H9 (cell line): ENCODE measurements around the gene GLRA1. TPM values are rescaled to one million over a fixed set of nuclear protein-coding genes. Genes with fewer than 3 reads are reported as not detected.

Experiments used
- DNase-seq: peaks from one replicate; pipeline ENCODE4 v3.0.0-alpha.2; 2017
- H2AFZ ChIP-seq: one replicate; pipeline ENCODE4 v1.6.1; 2013; ENCODE audit warnings: mild to moderate bottlenecking, low read length, control low read depth, moderate library complexity
- H2AK5ac ChIP-seq: 2 replicates; pipeline ENCODE4 v1.6.1; 2013; ENCODE audit warnings: low read length, control low read depth, mixed read lengths; ENCODE audit not compliant: insufficient read length
- H2BK120ac ChIP-seq: one replicate; pipeline ENCODE4 v1.6.1; 2013; ENCODE audit warnings: low read depth, mild to moderate bottlenecking, low read length, control low read depth, inconsistent platforms; ENCODE audit not compliant: poor library complexity, severe bottlenecking
- H2BK12ac ChIP-seq: 2 replicates; pipeline ENCODE4 v1.6.1; 2013; ENCODE audit warnings: low read length, control low read depth, mixed read lengths, low read depth; ENCODE audit not compliant: insufficient read length
- H2BK15ac ChIP-seq: 2 replicates; pipeline ENCODE4 v1.6.1; 2013; ENCODE audit warnings: low read depth, low read length, control low read depth
- H2BK20ac ChIP-seq: one replicate; pipeline ENCODE4 v1.6.1; 2013; ENCODE audit warnings: low read depth, mild to moderate bottlenecking, low read length, control low read depth, inconsistent platforms; ENCODE audit not compliant: poor library complexity, severe bottlenecking
- H2BK5ac ChIP-seq: 2 replicates; pipeline ENCODE4 v1.6.1; 2013; ENCODE audit warnings: low read length, control low read depth, mixed read lengths; ENCODE audit not compliant: insufficient read length
- H3K14ac ChIP-seq: 2 replicates; pipeline ENCODE4 v1.6.1; 2013; ENCODE audit warnings: low read length, control low read depth; ENCODE audit not compliant: insufficient read depth
- H3K18ac ChIP-seq: 2 replicates; pipeline ENCODE4 v1.6.1; 2013; ENCODE audit warnings: low read depth, mild to moderate bottlenecking, mixed read lengths, low read length, control low read depth; ENCODE audit not compliant: insufficient read length
- H3K23ac ChIP-seq: 2 replicates; pipeline ENCODE4 v1.6.1; 2013; ENCODE audit warnings: low read length, control low read depth, mixed read lengths, low read depth; ENCODE audit not compliant: insufficient read length
- H3K23me2 ChIP-seq: 2 replicates; pipeline ENCODE4 v1.6.1; 2013; ENCODE audit warnings: low read depth, mild to moderate bottlenecking, mixed read lengths, low read length, control low read depth; ENCODE audit not compliant: insufficient read length, poor library complexity, severe bottlenecking
- H3K27ac ChIP-seq: 2 replicates; pipeline ENCODE4 v1.5.1; 2013; ENCODE audit warnings: low read length, control low read depth, mixed read lengths, low read depth; ENCODE audit not compliant: insufficient read length
- H3K27me3 ChIP-seq: 2 replicates; pipeline ENCODE4 v1.6.1; 2013; ENCODE audit warnings: low read length, control low read depth, inconsistent platforms; ENCODE audit not compliant: insufficient read depth
- H3K4ac ChIP-seq: 2 replicates; pipeline ENCODE4 v1.6.1; 2013; ENCODE audit warnings: low read depth, mild to moderate bottlenecking, control low read depth, inconsistent platforms, low read length, moderate library complexity
- H3K4me1 ChIP-seq: 2 replicates; pipeline ENCODE4 v1.6.1; 2013; ENCODE audit warnings: low read length, control low read depth, inconsistent platforms; ENCODE audit not compliant: insufficient read depth
- H3K4me2 ChIP-seq: 2 replicates; pipeline ENCODE4 v1.6.1; 2013; ENCODE audit warnings: low read length, control low read depth, mixed read lengths; ENCODE audit not compliant: insufficient read length, insufficient read depth
- H3K56ac ChIP-seq: 2 replicates; pipeline ENCODE4 v1.6.1; 2013; ENCODE audit warnings: low read depth, mild to moderate bottlenecking, mixed read lengths, low read length, control low read depth; ENCODE audit not compliant: insufficient read length
- H3K79me1 ChIP-seq: 2 replicates; pipeline ENCODE4 v1.6.1; 2013; ENCODE audit warnings: low read depth, mild to moderate bottlenecking, moderate library complexity, low read length, control low read depth, inconsistent platforms; ENCODE audit not compliant: insufficient read depth, poor library complexity, severe bottlenecking
- H3K79me2 ChIP-seq: 2 replicates; pipeline ENCODE4 v1.6.1; 2013; ENCODE audit warnings: low read length, control low read depth, inconsistent platforms; ENCODE audit not compliant: insufficient read depth
- H3K9ac ChIP-seq: 2 replicates; pipeline ENCODE4 v1.6.1; 2013; ENCODE audit warnings: low read length, control low read depth, mixed read lengths; ENCODE audit not compliant: insufficient read length; ENCODE audit errors: extremely low read depth
- H3K9me3 ChIP-seq: one replicate; pipeline ENCODE4 v1.6.1; 2013; ENCODE audit warnings: low read depth, low read length, inconsistent platforms; ENCODE audit not compliant: control insufficient read depth
- H3T11ph ChIP-seq: one replicate; pipeline ENCODE4 v1.6.1; 2013; ENCODE audit warnings: mild to moderate bottlenecking, low read length, control low read depth, inconsistent platforms
- H4K20me1 ChIP-seq: one replicate; pipeline ENCODE4 v1.6.1; 2013; ENCODE audit not compliant: control insufficient read depth, insufficient read length, insufficient read depth
- H4K5ac ChIP-seq: 2 replicates; pipeline ENCODE4 v1.6.1; 2013; ENCODE audit warnings: low read depth, mild to moderate bottlenecking, mixed read lengths, low read length, control low read depth; ENCODE audit not compliant: insufficient read length
- H4K8ac ChIP-seq: replicated peaks from 2 replicates; pipeline ENCODE4 v1.6.1; 2013; ENCODE audit warnings: low read length, control low read depth, mixed read lengths, low read depth; ENCODE audit not compliant: insufficient read length
- H4K91ac ChIP-seq: 2 replicates; pipeline ENCODE4 v1.6.1; 2013; ENCODE audit warnings: low read depth, mild to moderate bottlenecking, moderate library complexity, mixed read lengths, low read length, control low read depth; ENCODE audit not compliant: insufficient read length
- H3K27ac Mint-ChIP-seq, 3 experiments: 2 replicates in 2 of 3; 3 replicates in 1 of 3; pipeline ENCODE4 v1.8.0; 2020 to 2021; ENCODE audit warnings: mixed read lengths in 3 of 3, mild to moderate bottlenecking in 1 of 3, moderate library complexity in 1 of 3
- H3K27me3 Mint-ChIP-seq: 2 replicates; pipeline ENCODE4 v1.8.0; 2021; ENCODE audit warnings: low read depth, mild to moderate bottlenecking, moderate library complexity, mixed read lengths
- H3K36me3 Mint-ChIP-seq, 3 experiments: 2 replicates in 2 of 3; 3 replicates in 1 of 3; pipeline ENCODE4 v1.8.0; 2020 to 2021; ENCODE audit warnings: low read depth in 3 of 3, mixed read lengths in 3 of 3; ENCODE audit not compliant: insufficient read depth in 1 of 3
- H3K4me1 Mint-ChIP-seq, 2 experiments: 2 replicates each; pipeline ENCODE4 v1.8.0; 2020; ENCODE audit warnings: mixed read lengths in 2 of 2
- H3K4me3 Mint-ChIP-seq, 2 experiments: 2 replicates in 1 of 2; 3 replicates in 1 of 2; pipeline ENCODE4 v1.8.0; 2020 to 2021; ENCODE audit warnings: mild to moderate bottlenecking in 2 of 2, mixed read lengths in 2 of 2, moderate library complexity in 1 of 2
- H3K9me3 Mint-ChIP-seq, 2 experiments: 2 replicates in 1 of 2; 3 replicates in 1 of 2; pipeline ENCODE4 v1.8.0; 2020; ENCODE audit warnings: mild to moderate bottlenecking in 2 of 2, mixed read lengths in 2 of 2, moderate library complexity in 1 of 2
- CTCF ChIP-seq: fragments of 200-600 bp; sonication (generic); conservative IDR thresholded peaks from 3 replicates; pipeline ENCODE4 v1.8.0; 2021; ENCODE audit warnings: antibody characterized with exemption, mild to moderate bottlenecking
- total RNA-seq: library from RNA; stranded (reverse); gene quantifications from 2 replicates; pipeline ENCODE4 v1.2.1, GENCODE V29; 2021

Gene GLRA1
- total RNA-seq, 1 experiment from 2014 or later = not detected

GRCh38 chr5:151904909-151905308, 19.7 kb downstream of the GLRA1 start:
- Mint-ChIP-seq H3K27ac (no peak overlapping the region), H3K27me3 (peaks cover 100% of the 10 kb centered on the region), H3K4me1 (peaks cover 18% of the 10 kb centered on the region in 2 experiments), H3K4me3 (no peak overlapping the region), H3K36me3 (no peaks in the 10 kb centered on the region), H3K9me3 (no peaks in the 10 kb centered on the region; a peak in 2 of 5 replicates)
- no peak for TF ChIP-seq CTCF
- no peak overlapping the region for H4K8ac ChIP-seq
- H3K18ac ChIP-seq = no peak overlapping the region
- no peak overlapping the region for H2BK120ac ChIP-seq
- H3K14ac ChIP-seq = no peak overlapping the region
- H2BK12ac ChIP-seq = no peak overlapping the region
- no peaks in the 10 kb centered on the region for H3K79me1 ChIP-seq
- DNase-seq = no peak
- H4K20me1 ChIP-seq = no peaks in the 10 kb centered on the region
- no peak overlapping the region for H3T11ph ChIP-seq
- H2BK5ac ChIP-seq = no peak overlapping the region
- H2BK20ac ChIP-seq = no peak overlapping the region
- H3K56ac ChIP-seq = no peak overlapping the region
- no peaks in the 10 kb centered on the region for H3K23me2 ChIP-seq
- H3K27ac ChIP-seq = no peak overlapping the region
- no peak overlapping the region for H2AFZ ChIP-seq
- H3K27me3 ChIP-seq = peaks cover 60% of the 10 kb centered on the region
- H3K4ac ChIP-seq = no peak overlapping the region
- no peak overlapping the region for H3K23ac ChIP-seq
- H2BK15ac ChIP-seq = no peak overlapping the region
- H3K9ac ChIP-seq = no peak overlapping the region
- no peak overlapping the region for H3K4me2 ChIP-seq
- H3K4me1 ChIP-seq = peaks cover 2% of the 10 kb centered on the region
- H4K91ac ChIP-seq = no peak overlapping the region
- no peak overlapping the region for H4K5ac ChIP-seq
- H3K79me2 ChIP-seq = no peaks in the 10 kb centered on the region
- H2AK5ac ChIP-seq = no peak overlapping the region
- no peaks in the 10 kb centered on the region for H3K9me3 ChIP-seq
